ENCODE results near the gene MEIS1.

The MEIS1 gene

DNA sequence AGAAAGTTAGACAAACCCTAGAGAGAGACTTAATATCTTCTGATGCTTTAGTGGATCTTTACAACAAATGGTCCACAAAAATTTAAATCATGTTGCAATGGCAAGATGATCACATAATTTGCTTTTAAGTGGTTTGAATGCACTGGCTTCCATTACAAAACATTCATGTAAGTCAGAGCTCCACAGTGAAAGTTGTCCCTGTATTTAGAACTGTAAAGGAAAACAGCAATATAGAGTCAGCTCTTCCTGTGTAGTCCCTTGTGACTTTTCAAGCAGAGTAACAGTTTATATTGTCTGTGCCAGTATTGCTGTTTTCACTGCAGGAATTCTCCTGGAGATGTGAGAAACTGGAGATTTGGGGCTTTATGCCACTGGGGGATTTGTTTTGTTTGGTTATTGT is 77.7 kb downstream of the MEIS1 start:
- no peak for DNase-seq

DNA sequence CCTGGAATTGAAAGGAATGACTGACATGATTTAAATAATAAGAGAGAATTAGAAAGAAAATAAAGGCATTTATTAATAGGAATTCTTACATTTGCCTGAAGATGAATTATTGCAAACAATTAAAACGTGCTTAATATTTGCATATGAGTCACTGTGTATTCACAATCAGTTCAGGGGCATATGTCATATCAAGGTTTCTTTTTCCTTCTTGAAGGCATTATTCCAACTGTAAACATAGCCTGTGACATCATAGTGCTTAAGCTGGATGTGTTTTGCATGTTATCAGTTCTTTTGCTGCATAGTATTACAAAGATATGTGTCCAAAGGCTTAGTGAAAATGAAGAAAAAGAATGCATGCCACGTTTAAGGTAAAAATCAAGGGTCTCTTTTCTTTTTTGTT is 80.8 kb downstream of the MEIS1 start:
- no peak for DNase-seq

DNA sequence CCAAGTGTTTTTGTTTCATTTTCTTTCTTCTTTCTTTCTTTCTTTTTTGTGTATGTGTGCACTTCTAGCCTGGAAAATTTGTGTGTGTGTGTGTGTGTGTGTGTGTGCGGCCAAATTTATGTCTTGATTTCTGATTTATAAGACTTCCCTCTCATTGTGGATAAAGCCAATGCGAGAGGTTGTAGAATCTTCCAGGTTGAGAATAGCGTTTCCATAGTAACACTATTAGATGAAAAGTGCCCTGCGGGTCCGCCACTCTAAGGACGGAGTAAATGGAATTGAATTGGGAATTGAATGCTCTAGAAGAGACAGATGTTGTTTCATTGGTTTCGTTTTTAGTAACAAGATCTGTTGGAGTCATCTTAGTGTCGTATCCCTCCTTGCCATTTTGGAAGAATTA is 81.6 kb downstream of the MEIS1 start:
- DNase-seq: no peak

GRCh38 chr2:66517772-66518171 is 82.8 kb downstream of the MEIS1 start:
- DNase-seq: no peak

GRCh38 chr2:66519264-66519843 is 84.4 kb downstream of the MEIS1 start:
- no peak for DNase-seq

DNA sequence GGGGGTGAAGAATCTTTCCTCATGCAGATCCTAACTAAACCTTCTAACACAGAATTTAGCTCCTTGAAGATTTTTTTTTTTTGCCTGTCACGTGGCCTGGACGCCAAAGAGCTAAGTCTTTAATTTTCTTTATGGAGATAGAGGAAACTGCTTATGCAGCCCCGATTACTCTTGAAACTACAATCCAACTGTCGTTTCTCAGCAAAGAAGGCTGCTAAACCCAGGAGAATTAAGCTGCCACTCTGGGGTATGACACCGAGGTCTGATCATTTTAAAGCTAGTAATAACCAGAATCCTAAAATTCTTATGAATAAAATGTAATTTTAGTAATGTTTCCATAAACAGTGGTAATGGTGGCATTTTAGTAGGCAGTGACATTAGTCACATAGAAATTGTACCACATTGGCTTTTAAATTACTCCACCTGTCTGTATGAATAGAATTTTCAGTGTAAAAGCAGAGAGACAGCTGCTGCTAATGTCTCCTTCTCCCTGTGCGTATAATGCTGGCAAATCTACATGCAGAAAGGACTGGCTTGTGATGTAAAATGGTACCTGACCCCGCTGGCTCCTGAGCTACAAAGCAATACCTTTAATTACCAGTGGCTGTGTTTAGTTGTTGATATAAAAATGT is 86.5 kb downstream of the MEIS1 start:
- no peak for DNase-seq

DNA sequence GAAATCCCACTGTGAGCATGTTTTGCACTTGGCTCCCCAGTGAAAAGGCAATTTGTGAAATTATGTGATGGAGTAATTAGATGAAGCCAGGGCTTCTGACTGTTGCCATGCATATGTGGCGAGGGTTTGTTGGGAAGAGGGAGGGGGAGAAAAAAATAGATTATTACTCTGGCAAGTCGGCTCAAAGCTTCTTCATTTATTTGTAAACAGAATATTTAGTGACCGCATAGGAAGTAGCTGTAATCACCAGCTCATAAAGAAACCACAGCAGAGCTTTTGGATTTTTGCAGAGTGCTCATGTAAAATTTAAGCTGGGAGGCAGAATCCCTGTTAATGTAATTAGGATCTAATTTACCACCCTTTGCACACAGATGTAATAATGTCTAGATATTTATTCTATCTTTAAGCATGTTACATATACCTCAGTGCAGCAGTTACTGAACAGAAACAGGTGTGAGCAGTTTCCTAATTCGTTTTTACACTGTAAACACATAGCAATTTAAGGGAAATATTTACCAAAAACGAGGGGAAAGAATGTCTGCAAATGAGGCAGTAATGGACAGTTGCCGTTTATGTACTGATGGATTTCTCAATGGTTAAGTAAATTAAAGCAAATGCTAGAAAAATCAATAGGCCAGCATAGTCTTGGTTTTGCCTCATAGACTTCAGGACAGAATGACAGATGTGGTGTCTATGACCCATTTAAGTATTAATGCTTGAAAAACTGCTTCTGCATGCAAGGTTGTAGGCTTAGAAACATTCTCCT is 87.9 kb downstream of the MEIS1 start:
- DNase-seq: no peak

GRCh38 chr2:66523377-66523969 is 88.5 kb downstream of the MEIS1 start:
- DNase-seq: no peak

- no peak for DNase-seq
Observed at GRCh38 chr2:66523990-66524389, 89.1 kb downstream of the MEIS1 start.

DNA sequence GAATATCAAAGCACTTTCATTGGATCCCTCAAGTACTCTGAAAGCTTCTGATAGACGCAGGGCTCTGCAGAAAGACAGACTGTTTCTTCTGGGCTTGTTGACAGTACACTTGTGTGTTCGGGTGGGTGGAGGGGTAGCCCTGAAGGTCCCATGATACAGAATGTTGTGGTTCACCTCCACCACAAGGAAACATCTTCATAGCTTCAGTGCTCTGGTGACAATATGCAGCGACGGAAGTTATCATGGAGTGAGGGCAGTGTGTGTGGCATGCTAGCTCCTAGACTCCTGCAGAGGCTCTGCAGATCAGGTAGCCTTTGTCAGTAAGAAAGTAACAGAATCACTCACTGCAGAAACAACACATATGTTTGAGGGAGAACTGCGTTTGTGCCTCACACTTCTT is 90.7 kb downstream of the MEIS1 start:
- DNase-seq: no peak

DNA sequence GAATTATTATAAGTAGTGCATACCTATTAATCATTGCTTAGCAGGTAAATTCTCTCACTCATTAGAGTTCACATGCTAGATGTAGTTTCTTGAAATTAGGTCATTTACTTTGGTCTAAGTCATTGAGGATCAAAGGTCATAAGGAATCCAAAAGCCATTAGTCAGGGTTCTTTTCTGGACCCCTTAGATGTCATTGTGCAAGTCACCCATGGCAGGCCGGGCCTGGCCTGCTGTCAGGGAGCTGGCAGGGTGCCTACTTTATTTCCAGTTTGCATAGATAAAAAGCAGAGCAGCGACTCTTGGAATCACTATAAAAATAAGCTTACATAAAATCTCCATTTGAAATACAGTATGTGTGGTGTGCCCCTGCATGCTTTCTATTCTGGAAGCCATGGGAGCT is 91.3 kb downstream of the MEIS1 start:
- no peak for DNase-seq

GRCh38 chr2:66528974-66529724 is 94.2 kb downstream of the MEIS1 start:
- no peak for DNase-seq

DNA sequence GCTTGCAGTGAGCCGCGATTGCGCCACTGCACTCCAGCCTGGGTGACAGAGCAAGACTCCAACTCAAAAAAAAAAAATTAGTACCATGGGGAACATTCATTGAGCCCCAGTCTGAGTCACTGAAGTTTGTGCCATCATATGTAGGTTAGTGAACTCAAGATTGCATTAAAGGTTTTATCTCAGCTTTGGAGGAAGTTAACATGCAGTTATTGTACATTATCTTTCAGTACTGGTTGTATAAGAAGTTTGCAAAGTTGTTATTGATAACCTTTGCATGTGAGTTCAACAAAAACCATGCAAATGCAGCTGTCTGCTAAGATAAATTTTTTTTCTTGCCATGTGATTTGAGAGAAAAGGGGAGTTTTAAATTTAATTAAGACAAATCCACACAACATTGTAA is 95.7 kb downstream of the MEIS1 start:
- DNase-seq: no peak

DNA sequence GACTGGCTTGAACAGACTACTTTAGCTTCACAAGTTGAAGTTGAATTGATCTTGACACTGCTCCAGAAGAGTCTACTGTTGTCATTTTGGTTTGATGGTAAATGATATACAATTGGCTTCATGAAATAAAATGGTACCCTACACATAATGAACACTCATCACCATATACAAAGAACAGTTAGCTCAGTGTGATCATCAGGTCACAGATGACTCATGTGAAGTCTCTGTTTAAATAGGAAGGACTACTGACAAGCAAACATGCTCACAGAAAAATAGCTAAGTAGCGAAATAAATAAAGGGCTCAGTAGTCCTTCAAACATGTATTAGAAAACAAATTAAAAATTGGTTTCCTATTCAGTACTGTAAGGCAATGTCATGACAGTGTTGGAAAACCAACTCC is 96.2 kb downstream of the MEIS1 start:
- no peak for DNase-seq

GRCh38 chr2:66531567-66531966 is 96.6 kb downstream of the MEIS1 start:
- DNase-seq: no peak

GRCh38 chr2:66532972-66533868 is 98.3 kb downstream of the MEIS1 start:
- peak; percentile 40 for DNase-seq

GRCh38 chr2:66534461-66534860 is 99.5 kb downstream of the MEIS1 start:
- DNase-seq: no peak

DNA sequence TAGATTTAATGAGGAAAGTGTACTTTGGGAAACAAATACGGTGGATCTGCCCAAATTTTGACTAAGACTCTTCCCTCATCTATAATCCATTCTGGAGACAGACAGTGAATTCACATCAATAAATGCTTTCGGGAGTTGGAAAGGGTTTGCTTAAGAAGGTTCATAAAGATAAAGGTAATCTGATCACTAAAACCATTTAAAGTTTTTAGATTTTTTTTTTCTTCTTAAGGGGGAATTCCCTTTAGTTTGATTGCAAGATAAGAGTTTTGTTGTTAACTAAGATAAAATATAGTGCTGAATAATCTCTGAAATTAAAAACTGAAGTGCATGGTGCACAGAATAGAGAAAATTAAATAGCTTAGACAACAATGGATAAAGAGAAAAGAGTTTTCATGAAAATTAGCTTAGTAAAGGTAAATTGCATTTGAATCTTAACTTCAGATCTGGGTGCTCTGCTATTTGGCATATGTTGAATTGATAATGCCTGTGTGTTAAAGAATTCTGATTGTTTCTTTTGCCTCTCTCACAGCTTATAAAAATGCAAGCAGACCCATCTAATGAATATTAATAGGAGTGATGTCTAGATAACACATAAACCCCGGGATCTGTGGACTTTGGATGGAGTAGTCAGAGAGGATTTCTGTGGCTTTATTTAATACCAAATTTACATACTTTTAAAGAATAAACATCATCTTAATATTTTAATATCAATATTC is 100.8 kb downstream of the MEIS1 start:
- DNase-seq: no peak

DNA sequence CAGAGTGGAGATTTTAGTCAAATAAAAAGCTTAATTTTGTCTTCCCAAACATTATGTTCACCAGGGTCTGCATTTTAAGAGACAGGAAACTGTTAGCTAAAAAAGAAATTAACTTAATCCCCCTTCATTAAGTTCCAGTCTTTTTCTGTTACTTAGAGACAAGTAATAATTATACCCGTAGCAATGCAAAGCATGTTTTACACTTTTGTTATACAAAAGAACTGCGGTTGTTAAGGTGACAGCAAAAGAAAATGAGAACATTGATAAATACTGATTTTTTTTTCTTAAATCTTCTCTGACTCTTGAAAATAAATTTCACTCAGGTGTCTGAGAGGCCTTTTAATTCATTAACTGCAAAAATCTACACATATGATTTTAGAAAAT is 101.4 kb downstream of the MEIS1 start:
- no peak for DNase-seq

DNA sequence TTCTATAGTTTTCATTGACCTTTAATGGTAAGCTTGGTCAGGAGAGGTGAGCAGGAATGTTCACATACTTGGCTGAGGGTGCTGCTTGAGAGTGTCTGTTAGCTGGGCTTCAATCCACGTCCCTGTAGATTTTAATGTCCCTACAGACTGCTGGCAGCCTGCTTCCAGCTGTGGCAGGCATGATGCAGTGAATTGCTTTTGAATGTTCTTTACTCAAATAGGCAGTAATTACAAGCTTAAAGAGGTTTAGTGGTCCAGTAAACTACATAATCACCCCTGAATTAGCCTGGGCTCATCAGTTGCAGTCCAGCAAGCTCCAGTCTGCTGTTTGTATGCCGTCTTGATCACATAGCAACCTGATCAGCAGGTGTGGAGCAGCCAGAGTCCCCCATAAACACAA is 102.1 kb downstream of the MEIS1 start:
- DNase-seq: peak; percentile 64

- no peak for DNase-seq
Observed at GRCh38 chr2:66538291-66538690, 103.4 kb downstream of the MEIS1 start.

DNA sequence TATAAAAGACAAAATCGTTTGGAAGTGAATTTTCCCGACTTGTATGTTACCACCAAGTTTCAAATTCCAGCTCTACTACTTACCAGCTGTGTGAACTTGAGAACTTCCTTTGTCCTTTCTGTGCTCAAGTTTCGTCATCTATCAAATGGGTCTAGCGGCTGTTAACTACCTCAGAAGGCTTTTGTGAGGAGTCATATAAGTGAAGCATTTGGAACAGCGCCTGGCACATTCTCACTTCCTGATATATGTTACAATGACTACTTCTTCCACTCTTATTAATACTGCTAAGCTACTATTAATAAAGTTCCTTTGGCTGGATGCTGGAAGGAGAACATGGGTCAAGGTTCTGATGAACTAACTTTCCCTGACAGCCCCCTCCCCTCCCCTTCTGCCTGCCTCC is 104.5 kb downstream of the MEIS1 start:
- peak; percentile 87 for DNase-seq
